Neural cell (in vitro differentiated cells): ENCODE data around the gene ANKRD6. TPM values are rescaled to one million over a fixed set of nuclear protein-coding genes. Genes with fewer than 3 reads are reported as not detected.

ENCODE experiments used
- H2AFZ ChIP-seq: fragments of 200-600, 300-800 bp; sonication (generic), shearing (Covaris generic); 2 replicates; pipeline ENCODE4 v1.6.0; 2014; ENCODE audit warnings: low read depth, mild to moderate bottlenecking, antibody characterized with exemption, low read length, moderate library complexity
- H3F3A ChIP-seq: fragments of 200-600 bp; shearing (Covaris generic); 2 replicates; pipeline ENCODE4 v1.6.1; 2016; ENCODE audit warnings: mild to moderate bottlenecking, moderate library complexity, mixed read lengths, antibody characterized with exemption, low read length; ENCODE audit not compliant: insufficient read depth, poor library complexity, severe bottlenecking
- H3K27ac ChIP-seq: fragments of 200-600, 300-800 bp; sonication (generic), shearing (Covaris generic); 2 replicates; pipeline ENCODE4 v1.5.1; 2014; ENCODE audit warnings: mild to moderate bottlenecking, low read length, moderate library complexity
- H3K27me3 ChIP-seq: fragments of 300-800, 200-600 bp; sonication (generic), shearing (Covaris generic); 2 replicates; pipeline ENCODE4 v1.6.0; 2014; ENCODE audit warnings: mild to moderate bottlenecking, low read depth, low read length, moderate library complexity; ENCODE audit not compliant: insufficient read depth
- H3K36me3 ChIP-seq: fragments of 300-800, 200-600 bp; sonication (generic), shearing (Covaris generic); 2 replicates; pipeline ENCODE4 v1.5.1; 2014; ENCODE audit warnings: mild to moderate bottlenecking, antibody characterized with exemption, low read length, moderate library complexity; ENCODE audit not compliant: insufficient read depth
- H3K4me2 ChIP-seq: fragments of 300-800, 200-600 bp; sonication (generic), shearing (Covaris generic); 2 replicates; pipeline ENCODE4 v1.6.0; 2014; ENCODE audit warnings: mild to moderate bottlenecking, low read length
- H3K4me3 ChIP-seq: fragments of 300-800, 200-600 bp; sonication (generic), shearing (Covaris generic); 2 replicates; pipeline ENCODE4 v1.5.1; 2014; ENCODE audit warnings: mild to moderate bottlenecking, low read length, moderate library complexity
- H3K79me2 ChIP-seq: fragments of 200-600 bp; shearing (Covaris generic); replicated peaks from 2 replicates; pipeline ENCODE4 v1.6.0; 2014; ENCODE audit warnings: mild to moderate bottlenecking, low read length, moderate library complexity; ENCODE audit not compliant: insufficient read depth
- H3K9ac ChIP-seq: fragments of 300-800, 200-600 bp; sonication (generic), shearing (Covaris generic); 2 replicates; pipeline ENCODE4 v1.6.1; 2016; ENCODE audit warnings: mild to moderate bottlenecking, low read length, mixed read lengths
- H3K9me2 ChIP-seq: fragments of 200-600 bp; shearing (Covaris generic); 2 replicates; pipeline ENCODE4 v1.6.1; 2016; ENCODE audit warnings: mild to moderate bottlenecking, low read length, mixed read lengths; ENCODE audit not compliant: insufficient read depth
- H3K9me3 ChIP-seq: fragments of 200-600, 300-800 bp; sonication (generic), shearing (Covaris generic); 2 replicates; pipeline ENCODE4 v1.6.1; 2016; ENCODE audit warnings: mild to moderate bottlenecking, mixed run types, low read length, moderate library complexity, mixed read lengths
- H4K20me1 ChIP-seq: fragments of 200-600 bp; shearing (Covaris generic); 2 replicates; pipeline ENCODE4 v1.6.1; 2016; ENCODE audit warnings: mild to moderate bottlenecking, mixed run types; ENCODE audit not compliant: insufficient read depth
- CTCF ChIP-seq: fragments of 450-650 bp; IDR thresholded peaks from 2 replicates; pipeline ENCODE4 v1.5.1; 2014; ENCODE audit warnings: antibody characterized with exemption, mild to moderate bottlenecking, moderate library complexity; ENCODE audit not compliant: poor library complexity, severe bottlenecking
- EP300 ChIP-seq: fragments of 450-650 bp; conservative IDR thresholded peaks from 2 replicates; pipeline ENCODE4 v1.6.1; 2014; ENCODE audit warnings: antibody characterized with exemption, mild to moderate bottlenecking, moderate library complexity; ENCODE audit not compliant: poor library complexity, severe bottlenecking
- EZH2 ChIP-seq: fragments of 200-600, 300-800 bp; shearing (Covaris generic), sonication (generic); IDR thresholded peaks from 2 replicates; pipeline ENCODE4 v1.6.1; 2014; ENCODE audit warnings: antibody characterized with exemption, low read length, borderline replicate concordance, mild to moderate bottlenecking; ENCODE audit not compliant: insufficient read depth, poor library complexity, severe bottlenecking
- MXI1 ChIP-seq: fragments of 450-650 bp; conservative IDR thresholded peaks from 2 replicates; pipeline ENCODE4 v1.6.1; 2014; ENCODE audit warnings: antibody characterized with exemption, mild to moderate bottlenecking; ENCODE audit not compliant: poor library complexity, severe bottlenecking
- POLR2AphosphoS5 ChIP-seq: IDR thresholded peaks from 2 replicates; pipeline ENCODE4 v1.6.1; 2012
- RAD21 ChIP-seq: fragments of 450-650 bp; conservative IDR thresholded peaks from 2 replicates; pipeline ENCODE4 v1.6.1; 2014; ENCODE audit warnings: antibody characterized with exemption, mild to moderate bottlenecking, moderate library complexity
- REST ChIP-seq: IDR thresholded peaks from 2 replicates; pipeline ENCODE4 v1.6.1; 2012; ENCODE audit warnings: borderline replicate concordance
- SMC3 ChIP-seq: fragments of 450-650 bp; conservative IDR thresholded peaks from 2 replicates; pipeline ENCODE4 v1.6.1; 2014; ENCODE audit warnings: antibody characterized with exemption, mild to moderate bottlenecking, moderate library complexity; ENCODE audit not compliant: poor library complexity
- TAF1 ChIP-seq: IDR thresholded peaks from 2 replicates; pipeline ENCODE4 v1.6.1; 2012; ENCODE audit warnings: low read depth
- polyA plus RNA-seq: library from polyadenylated mRNA; depleted of rRNA; stranded (reverse); fragments of >200 nt; gene quantifications from 2 replicates; pipeline ENCODE4 v1.2.3, GENCODE V29; 2014

The ANKRD6 gene
- polyA plus RNA-seq, 1 donor from 2014 or later, result 43.5 TPM

GRCh38 chr6:89602166-89602565 lies 169.2 kb downstream of the ANKRD6 start (continued):
- TF ChIP-seq EP300, result no peak

GRCh38 chr6:89604653-89605052 lies 171.7 kb downstream of the ANKRD6 start:
- Histone ChIP-seq H3K4me2 (no peak overlapping the region), H3K79me2 (no peaks in the 10 kb centered on the region), H3K36me3 (no peaks in the 10 kb centered on the region), H2AFZ (no peak overlapping the region), H3K4me3 (no peak overlapping the region), H3K9me2 (no peaks in the 10 kb centered on the region), H3K9ac (no peak overlapping the region), H4K20me1 (no peaks in the 10 kb centered on the region), H3F3A (no peaks in the 10 kb centered on the region), H3K9me3 (no peaks in the 10 kb centered on the region), H3K27ac (no peak overlapping the region), H3K27me3 (no peaks in the 10 kb centered on the region)
- TF ChIP-seq EP300 (no peak), MXI1 (no peak), EZH2 (no peak), CTCF (no peak), RAD21 (no peak), POLR2AphosphoS5 (no peak), REST (no peak), SMC3 (no peak), TAF1 (no peak)

- Histone ChIP-seq H3K27ac (no peak overlapping the region), H3K9ac (no peak overlapping the region), H4K20me1 (no peaks in the 10 kb centered on the region), H3K36me3 (no peaks in the 10 kb centered on the region), H3K9me3 (no peaks in the 10 kb centered on the region), H3K79me2 (no peaks in the 10 kb centered on the region), H3F3A (no peaks in the 10 kb centered on the region), H2AFZ (no peak overlapping the region), H3K4me2 (no peak overlapping the region), H3K9me2 (no peaks in the 10 kb centered on the region), H3K27me3 (no peaks in the 10 kb centered on the region), H3K4me3 (no peak overlapping the region)
- TF ChIP-seq MXI1 (no peak), CTCF (no peak), POLR2AphosphoS5 (no peak)
Measured at GRCh38 chr6:89605861-89606260, 172.9 kb downstream of the ANKRD6 start.
